Kidney epithelial cell (primary cell): ENCODE results near the gene SIM2. TPM values are rescaled to one million over a fixed set of nuclear protein-coding genes. Genes with fewer than 3 reads are reported as not detected.
"Not testable (repeated sequence)": the region's sequence is repeated elsewhere in the genome, so short reads cannot be mapped to it uniquely, and the experiment has no call there.

ENCODE experiments used
- DNase-seq: peaks from one replicate; pipeline ENCODE4 v3.0.0-alpha.2; 2010; ENCODE audit warnings: low read depth
- H3K27me3 ChIP-seq: 2 replicates; pipeline ENCODE4 v1.6.0; 2011; ENCODE audit warnings: low read length; ENCODE audit not compliant: control insufficient read depth, insufficient read depth
- H3K36me3 ChIP-seq: 2 replicates; pipeline ENCODE4 v1.5.1; 2011; ENCODE audit warnings: low read length; ENCODE audit not compliant: control insufficient read depth, insufficient read depth
- H3K4me3 ChIP-seq: 2 replicates; pipeline ENCODE4 v1.5.1; 2011; ENCODE audit warnings: low read depth, mild to moderate bottlenecking, control low read depth, low read length
- CTCF ChIP-seq: IDR thresholded peaks from 2 replicates; pipeline ENCODE4 v1.5.1; 2011; ENCODE audit warnings: mild to moderate bottlenecking, moderate library complexity, low read length, control low read depth, inconsistent platforms; ENCODE audit not compliant: insufficient read depth, poor library complexity, severe bottlenecking
- total RNA-seq: library from RNA; depleted of rRNA; stranded (reverse); fragments of >200 nt; gene quantifications from 2 replicates; pipeline ENCODE4 v1.2.3, GENCODE V29; 2015

The SIM2 gene
- total RNA-seq, 1 donor from 2014 or later = 9.5 TPM

GRCh38 chr21:36668713-36669112 lies 30.2 kb upstream of the SIM2 start:
- no peaks in the 10 kb centered on the region for H3K36me3 ChIP-seq
- no peak for TF ChIP-seq CTCF
- H3K27me3 ChIP-seq = peaks cover 31% of the 10 kb centered on the region
- H3K4me3 ChIP-seq = no peak overlapping the region
- DNase-seq = no peak

- Histone ChIP-seq H3K27me3 (peaks cover 18% of the 10 kb centered on the region), H3K36me3 (no peaks in the 10 kb centered on the region), H3K4me3 (no peak overlapping the region)
- DNase-seq = no peak
- no peak for TF ChIP-seq CTCF
Observed at GRCh38 chr21:36671836-36672235, 27.1 kb upstream of the SIM2 start.

GRCh38 chr21:36672296-36672695 lies 26.6 kb upstream of the SIM2 start:
- H3K4me3 ChIP-seq, DNase-seq, H3K36me3 ChIP-seq: not testable (repeated sequence)
- peaks cover 18% of the 10 kb centered on the region for H3K27me3 ChIP-seq

GRCh38 chr21:36672737-36673136 lies 26.2 kb upstream of the SIM2 start:
- Histone ChIP-seq H3K27me3 (peaks cover 16% of the 10 kb centered on the region), H3K36me3 (no peaks in the 10 kb centered on the region), H3K4me3 (no peak overlapping the region)
- no peak for TF ChIP-seq CTCF
- DNase-seq = no peak

GRCh38 chr21:36676039-36676950 lies 22.6 kb upstream of the SIM2 start:
- TF ChIP-seq CTCF = no peak
- DNase-seq = no peak
- Histone ChIP-seq H3K36me3 (no peaks in the 10 kb centered on the region), H3K4me3 (no peak overlapping the region), H3K27me3 (peaks cover 3% of the 10 kb centered on the region)

GRCh38 chr21:36677443-36677842 lies 21.5 kb upstream of the SIM2 start:
- DNase-seq = no peak
- no peak for TF ChIP-seq CTCF
- peaks cover 3% of the 10 kb centered on the region for H3K27me3 ChIP-seq
- H3K36me3 ChIP-seq = no peaks in the 10 kb centered on the region
- no peak overlapping the region for H3K4me3 ChIP-seq
